Posterior cingulate gyrus (tissue), 11 donors: ENCODE measurements around the gene ATP6V1G1.

ENCODE experiments used
- DNase-seq, 10 donors: peaks; one replicate each; pipeline versions ENCODE4 v3.0.0 to v3.0.0-alpha.2; 2020 to 2021; ENCODE audit warnings: mixed read lengths in 3 of 10
- intact Hi-C: fragments of 100-400 bp; cut with DNase I; formaldehyde crosslinking; loops from one replicate; pipeline ENCODE4 v1.15.1; 2023

The ATP6V1G1 gene

GRCh38 chr9:114643001-114643400 lies 55.4 kb downstream of the ATP6V1G1 start:
- intact Hi-C loops, result no loop called here
- DNase-seq, result no peak

GRCh38 chr9:114643896-114644295 lies 56.3 kb downstream of the ATP6V1G1 start:
- intact Hi-C loops, result no loop called here
- DNase-seq, result no peak
